ENCODE results near the gene CCDC183.
"Not testable (repeated sequence)": the region's sequence is repeated elsewhere in the genome, so short reads cannot be mapped to it uniquely, and the experiment has no call there.

Gene CCDC183

DNA sequence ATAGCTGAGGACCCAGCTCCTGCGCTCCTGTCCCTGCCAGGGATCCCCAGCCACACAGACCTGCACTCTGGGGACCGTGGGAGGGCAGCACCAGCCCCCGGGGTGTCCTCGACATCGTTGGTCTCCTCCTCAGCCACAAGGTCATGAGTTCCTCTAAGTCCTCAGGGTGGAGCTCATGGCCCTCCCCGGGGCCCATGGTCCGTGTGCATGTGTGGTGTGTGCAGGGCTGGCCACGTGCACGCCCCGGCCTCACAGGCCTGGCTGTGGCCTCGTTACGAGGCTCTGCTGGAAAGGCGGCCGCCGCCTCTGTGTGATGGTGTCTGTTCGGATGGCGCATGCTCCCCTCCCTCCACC, 30.0 kb downstream of the CCDC183 start:
- no peak for FAIRE-seq

DNA sequence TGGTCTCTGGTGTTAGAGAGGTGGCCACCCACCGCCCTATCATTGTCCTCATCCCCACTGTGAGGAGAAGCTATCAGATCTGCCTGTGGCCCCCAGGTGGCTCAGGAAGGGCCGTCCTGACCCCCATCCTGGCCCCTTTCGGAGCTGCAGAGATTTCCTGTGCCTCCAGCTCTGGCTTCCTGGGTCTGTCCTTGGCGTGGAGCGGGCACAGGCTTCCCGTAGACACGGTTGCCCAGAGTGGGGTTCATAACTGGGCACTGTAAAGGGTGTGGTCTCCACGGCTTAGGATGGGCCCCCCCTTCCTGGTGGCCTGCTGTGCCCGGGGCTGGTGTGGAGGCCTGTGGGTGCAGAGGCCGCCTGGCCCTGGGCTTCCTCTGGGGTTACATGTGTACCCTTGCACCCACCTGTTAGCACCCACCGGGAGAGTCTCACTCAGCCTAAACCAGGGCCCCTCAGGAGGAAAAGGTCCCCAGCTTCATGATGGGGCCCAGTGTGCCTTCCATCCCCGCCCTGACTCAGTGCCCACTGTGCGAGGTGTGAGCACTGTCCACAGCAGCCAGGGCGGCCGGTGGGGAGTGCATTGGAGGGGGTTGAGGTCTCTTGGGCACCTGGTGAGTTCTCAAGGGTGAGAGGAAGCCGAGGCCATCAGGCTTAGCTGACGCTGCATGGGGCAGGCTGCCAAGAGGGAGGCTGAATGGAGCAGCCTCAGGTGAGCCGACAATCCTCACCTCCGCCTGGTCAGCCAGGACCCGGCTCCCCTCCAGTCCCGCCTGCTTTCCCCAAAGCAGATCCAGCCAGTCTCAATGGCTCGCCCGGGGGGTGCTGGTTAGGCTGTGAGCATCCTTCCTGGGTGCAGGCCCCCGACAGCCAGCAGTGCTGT, 30.8 kb downstream of the CCDC183 start:
- FAIRE-seq: no peak

- FAIRE-seq: no peak
Measured at GRCh38 chr9:136827794-136828473, 31.8 kb downstream of the CCDC183 start.

DNA sequence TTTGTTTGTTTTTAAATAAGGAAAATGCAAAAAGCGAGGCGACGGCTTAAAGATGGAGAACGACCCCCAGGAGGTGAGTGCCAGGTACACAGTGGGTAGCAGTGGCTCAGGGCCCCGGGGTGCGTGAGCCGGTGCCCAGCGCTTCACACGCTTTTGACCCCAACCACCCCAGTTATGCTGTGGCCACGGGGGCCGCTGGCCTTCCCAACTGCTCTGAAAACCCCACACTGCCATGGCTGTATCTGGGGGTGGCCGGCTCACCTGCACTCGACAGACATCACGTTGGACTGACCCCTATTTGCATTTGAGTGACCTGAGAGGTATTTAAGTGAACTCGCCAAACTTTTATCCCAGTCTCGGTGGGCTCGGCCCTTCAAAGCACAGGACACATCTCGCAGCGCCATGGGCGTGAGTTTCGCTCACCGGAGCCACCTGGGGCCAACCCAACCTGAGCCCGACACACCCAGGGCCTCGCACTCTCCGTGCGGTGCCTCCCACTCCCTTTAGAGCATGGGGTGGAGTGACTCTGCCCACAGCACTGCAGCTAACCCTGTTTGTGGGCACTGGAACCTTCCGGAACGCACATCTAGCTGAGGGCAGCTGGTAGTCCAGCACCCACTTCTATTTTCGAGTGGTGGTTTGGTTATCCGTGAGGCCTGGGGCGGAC, 32.5 kb downstream of the CCDC183 start:
- FAIRE-seq: no peak

DNA sequence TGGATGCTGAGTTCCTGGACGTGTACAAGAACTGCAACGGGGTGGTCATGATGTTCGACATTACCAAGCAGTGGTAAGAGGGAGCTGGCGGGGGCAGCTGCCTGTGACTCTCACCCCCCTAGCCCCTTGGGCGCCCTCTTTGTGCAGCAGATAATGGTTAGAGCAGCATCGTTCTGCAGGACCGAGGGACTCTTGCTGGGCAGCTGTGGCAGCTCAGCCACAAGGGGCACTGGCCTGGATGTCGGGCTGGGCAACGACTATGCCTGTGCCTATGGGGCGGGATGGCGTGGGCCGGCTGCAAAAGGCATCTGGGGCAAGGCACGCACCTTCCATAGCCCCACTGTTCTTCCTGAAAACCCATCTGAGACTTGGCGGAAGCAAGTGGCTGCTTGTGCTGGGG, 33.3 kb downstream of the CCDC183 start:
- FAIRE-seq: no peak

DNA sequence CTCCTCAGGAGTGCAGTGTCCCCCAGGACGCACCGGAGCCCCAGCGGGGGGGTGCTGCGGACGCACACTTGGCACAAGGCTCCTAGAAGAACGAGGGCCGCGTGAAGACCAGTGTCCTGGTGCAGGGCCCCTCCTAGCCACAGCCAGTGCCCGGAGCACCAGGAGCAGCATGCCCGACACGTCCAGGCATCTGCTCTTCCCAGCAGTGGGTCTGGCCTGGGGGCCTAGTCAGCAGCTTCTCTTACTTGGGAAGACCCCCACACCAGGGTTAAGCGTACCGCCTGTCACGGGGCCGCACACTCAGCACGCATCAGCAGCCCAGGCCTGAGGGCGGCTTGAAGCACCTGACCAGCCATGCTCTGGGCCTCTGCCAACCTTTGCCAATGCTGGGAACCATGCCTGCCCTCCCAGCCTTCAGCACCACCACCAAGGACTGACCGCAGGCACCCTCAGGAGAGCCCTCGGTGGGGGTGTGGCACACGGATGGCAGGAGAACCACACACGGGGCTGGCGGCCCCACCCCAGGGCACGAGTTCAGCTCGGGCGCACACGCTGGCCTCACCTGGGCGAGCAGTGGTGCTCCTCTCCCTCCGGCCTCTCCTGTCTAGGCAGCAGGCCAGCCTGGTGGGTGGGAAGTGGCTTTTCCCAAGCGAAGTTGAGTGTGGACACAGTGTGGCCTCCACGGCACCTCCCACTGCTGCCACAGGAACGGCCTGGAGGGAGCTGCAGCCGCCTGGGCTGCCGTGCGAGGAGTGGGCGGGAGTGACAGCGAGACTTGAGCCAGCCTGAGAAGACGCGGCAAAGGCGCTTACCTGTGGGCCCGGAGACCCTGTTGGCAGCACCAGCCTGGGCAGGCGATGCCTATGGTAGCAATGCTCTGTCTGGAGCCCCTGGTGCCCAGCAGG, 34.1 kb downstream of the CCDC183 start:
- FAIRE-seq: no peak

- no peak for FAIRE-seq
Measured at GRCh38 chr9:136831002-136831719, 35.0 kb downstream of the CCDC183 start.

GRCh38 chr9:136831720-136832104, 35.6 kb downstream of the CCDC183 start:
- FAIRE-seq: no peak

GRCh38 chr9:136832581-136832980, 36.4 kb downstream of the CCDC183 start:
- FAIRE-seq: no peak

DNA sequence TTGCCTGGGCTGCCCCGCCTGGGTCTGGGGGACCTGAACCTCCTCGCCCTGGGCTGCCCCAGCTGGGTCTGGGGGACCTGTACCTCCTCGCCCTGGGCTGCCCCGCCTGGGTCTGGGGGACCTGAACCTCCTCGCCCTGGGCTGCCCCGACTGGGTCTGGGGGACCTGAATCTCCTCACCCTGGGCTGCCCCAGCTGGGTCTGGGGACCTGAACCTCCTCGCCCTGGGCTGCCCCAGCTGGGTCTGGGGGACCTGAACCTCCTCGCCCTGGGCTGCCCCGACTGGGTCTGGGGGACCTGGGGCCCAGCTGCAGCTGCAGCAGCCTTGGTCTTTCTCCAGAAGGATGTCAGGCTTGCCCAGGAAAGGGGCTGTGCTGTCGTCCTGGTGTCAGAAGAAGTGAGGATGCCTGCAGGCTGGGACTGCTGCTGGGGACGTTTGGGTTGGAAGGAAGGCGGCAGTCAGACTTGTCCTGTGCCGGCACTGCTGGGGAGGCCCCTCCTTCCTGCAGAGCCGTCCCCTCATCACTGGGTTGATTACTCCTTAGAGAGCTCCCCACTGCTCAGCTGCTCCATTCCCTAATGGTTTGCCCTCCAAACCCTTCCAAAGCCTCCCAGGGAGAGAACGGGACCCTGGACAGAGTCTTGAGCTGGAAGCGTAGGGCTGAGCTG, 37.4 kb downstream of the CCDC183 start:
- not testable (repeated sequence) for FAIRE-seq

- FAIRE-seq: no peak
Measured at GRCh38 chr9:136835162-136835931, 39.2 kb downstream of the CCDC183 start.

GRCh38 chr9:136835932-136836904, 40.1 kb downstream of the CCDC183 start:
- no peak for FAIRE-seq

- FAIRE-seq: no peak
Measured at GRCh38 chr9:136837146-136837855, 41.2 kb downstream of the CCDC183 start.

- not testable (repeated sequence) for FAIRE-seq
Measured at GRCh38 chr9:136837856-136838277, 41.7 kb downstream of the CCDC183 start.

DNA sequence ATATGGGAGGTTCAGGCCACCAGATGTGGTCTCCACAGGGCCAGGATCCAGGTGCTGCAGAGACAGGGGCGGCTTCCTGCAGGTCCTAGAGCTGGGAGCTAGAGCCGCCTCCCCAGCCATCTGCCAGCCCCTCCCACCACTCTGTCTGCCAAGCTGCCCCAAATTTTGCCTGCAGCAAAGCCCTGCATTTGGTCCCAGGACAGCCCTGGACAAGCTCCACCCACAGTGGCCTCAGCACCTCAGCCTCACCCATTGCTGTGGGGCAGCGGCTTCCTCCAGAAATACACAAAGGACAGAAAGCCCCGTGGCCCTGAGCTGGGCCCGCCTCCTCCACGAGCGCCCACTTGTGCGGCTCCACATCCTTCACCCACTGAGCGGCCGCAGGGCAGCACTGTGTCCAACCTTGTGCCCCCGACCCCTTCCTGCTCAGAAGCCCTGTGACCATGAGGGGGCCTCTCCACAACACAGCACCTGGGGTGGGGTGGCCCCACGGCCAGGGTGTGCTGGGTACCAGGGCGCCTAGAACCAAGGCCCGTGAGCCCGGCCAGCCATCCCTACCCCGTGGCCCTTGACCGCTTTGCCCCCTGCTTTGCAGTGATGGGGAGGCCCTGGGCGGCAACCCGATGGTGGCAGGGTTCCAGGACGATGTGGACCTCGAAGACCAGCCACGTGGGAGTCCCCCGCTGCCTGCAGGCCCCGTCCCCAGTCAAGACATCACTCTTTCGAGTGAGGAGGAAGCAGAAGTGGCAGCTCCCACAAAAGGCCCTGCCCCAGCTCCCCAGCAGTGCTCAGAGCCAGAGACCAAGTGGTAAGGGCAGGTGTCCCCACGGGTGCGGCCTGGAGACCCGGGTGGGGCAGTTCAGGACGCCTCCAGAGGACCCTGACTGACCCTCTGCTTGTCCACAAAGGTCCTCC, 42.4 kb downstream of the CCDC183 start:
- FAIRE-seq: no peak

GRCh38 chr9:136839229-136840139, 43.3 kb downstream of the CCDC183 start:
- no peak for FAIRE-seq
